Activated naive CD8-positive, alpha-beta T cell treated with anti-CD3 and anti-CD28 coated beads, Interleukin-2, amount 50 U/mL, for 16 hours (primary cell): Measurements from ENCODE around the gene PSAPL1.

Experiments
- DNase-seq: peaks from one replicate; pipeline ENCODE4 v3.0.0-alpha.2; 2020; ENCODE audit warnings: low read depth, low spot score

The PSAPL1 gene

GRCh38 chr4:7434766-7435150 lies at the start of gene PSAPL1:
Gene PSAPL1 (minus strand): TSS chr4:7434930. CDS start chr4:7434879, 51 bp downstream.
- DNase-seq: no peak

- no peak for DNase-seq
These were observed 46.5 kb upstream of the PSAPL1 start for GRCh38 chr4:7481227-7481626.

- DNase-seq: no peak
These were observed 45.7 kb upstream of the PSAPL1 start for GRCh38 chr4:7480423-7480822.

- no peak for DNase-seq
These were observed 43.9 kb upstream of the PSAPL1 start for GRCh38 chr4:7478665-7479064.

GRCh38 chr4:7477695-7478094 lies 43.0 kb upstream of the PSAPL1 start:
- no peak for DNase-seq

- DNase-seq: no peak
These were observed 42.1 kb upstream of the PSAPL1 start for GRCh38 chr4:7476820-7477219.

- no peak for DNase-seq
These were observed 40.5 kb upstream of the PSAPL1 start for GRCh38 chr4:7475207-7475606.

- no peak for DNase-seq
These were observed 39.6 kb upstream of the PSAPL1 start for GRCh38 chr4:7474320-7474719.

GRCh38 chr4:7473081-7473480 lies 38.4 kb upstream of the PSAPL1 start:
- DNase-seq: no peak

GRCh38 chr4:7472442-7473013 lies 37.8 kb upstream of the PSAPL1 start:
- DNase-seq: no peak

GRCh38 chr4:7470522-7471128 lies 35.9 kb upstream of the PSAPL1 start:
- DNase-seq: no peak

GRCh38 chr4:7470111-7470510 lies 35.4 kb upstream of the PSAPL1 start:
- DNase-seq: no peak

- DNase-seq: no peak
These were observed 34.3 kb upstream of the PSAPL1 start for GRCh38 chr4:7469023-7469422.

- no peak for DNase-seq
These were observed 32.7 kb upstream of the PSAPL1 start for GRCh38 chr4:7467471-7467870.

GRCh38 chr4:7466904-7467303 lies 32.2 kb upstream of the PSAPL1 start:
- DNase-seq: no peak

- DNase-seq: no peak
These were observed 31.5 kb upstream of the PSAPL1 start for GRCh38 chr4:7466215-7466614.

- no peak for DNase-seq
These were observed 30.3 kb upstream of the PSAPL1 start for GRCh38 chr4:7465017-7465416.

- DNase-seq: no peak
These were observed 29.5 kb upstream of the PSAPL1 start for GRCh38 chr4:7464259-7464655.

GRCh38 chr4:7463566-7464258 lies 29.0 kb upstream of the PSAPL1 start:
- no peak for DNase-seq

- DNase-seq: no peak
These were observed 27.8 kb upstream of the PSAPL1 start for GRCh38 chr4:7462509-7462971.

- no peak for DNase-seq
These were observed 26.5 kb upstream of the PSAPL1 start for GRCh38 chr4:7461230-7461629.

GRCh38 chr4:7460566-7460965 lies 25.8 kb upstream of the PSAPL1 start:
- no peak for DNase-seq

- DNase-seq: no peak
These were observed 24.7 kb upstream of the PSAPL1 start for GRCh38 chr4:7459471-7459870.
